HG02938 (cell line): Measurements from ENCODE around the gene GALNT2.

ENCODE experiments used
- ATAC-seq: cut with Tn5 transposase; IDR thresholded peaks from one replicate; pipeline ENCODE4 v1.9.1; 2021; ENCODE audit warnings: mild to moderate bottlenecking, moderate library complexity; ENCODE audit not compliant: unreplicated experiment

GALNT2 gene

GRCh38 chr1:230090194-230090711 lies 23.2 kb downstream of the GALNT2 start:
- no peak for ATAC-seq

GRCh38 chr1:230091473-230092231 lies 24.6 kb downstream of the GALNT2 start:
- no peak for ATAC-seq

- ATAC-seq: no peak
Observed at GRCh38 chr1:230094746-230095145, 27.7 kb downstream of the GALNT2 start.

- no peak for ATAC-seq
Observed at GRCh38 chr1:230095938-230096337, 28.9 kb downstream of the GALNT2 start.

- no peak for ATAC-seq
Observed at GRCh38 chr1:230097370-230097769, 30.3 kb downstream of the GALNT2 start.

GRCh38 chr1:230098723-230099122 lies 31.7 kb downstream of the GALNT2 start:
- ATAC-seq: no peak

GRCh38 chr1:230099465-230099864 lies 32.4 kb downstream of the GALNT2 start:
- no peak for ATAC-seq

GRCh38 chr1:230100932-230101331 lies 33.9 kb downstream of the GALNT2 start:
- no peak for ATAC-seq

GRCh38 chr1:230101556-230101955 lies 34.5 kb downstream of the GALNT2 start:
- ATAC-seq: no peak

GRCh38 chr1:230102046-230102445 lies 35.0 kb downstream of the GALNT2 start:
- ATAC-seq: no peak

- ATAC-seq: no peak
Observed at GRCh38 chr1:230102472-230102871, 35.4 kb downstream of the GALNT2 start.

- ATAC-seq: no peak
Observed at GRCh38 chr1:230103306-230104173, 36.5 kb downstream of the GALNT2 start.

- no peak for ATAC-seq
Observed at GRCh38 chr1:230104395-230105244, 37.6 kb downstream of the GALNT2 start.

GRCh38 chr1:230105245-230105753 lies 38.3 kb downstream of the GALNT2 start:
- no peak for ATAC-seq

GRCh38 chr1:230105754-230106625 lies 39.0 kb downstream of the GALNT2 start:
- ATAC-seq: peak; percentile 34

GRCh38 chr1:230107941-230108340 lies 40.9 kb downstream of the GALNT2 start:
- no peak for ATAC-seq

GRCh38 chr1:230108580-230108979 lies 41.5 kb downstream of the GALNT2 start:
- ATAC-seq: no peak

GRCh38 chr1:230109066-230109465 lies 42.0 kb downstream of the GALNT2 start:
- ATAC-seq: no peak

GRCh38 chr1:230109895-230110667 lies 43.0 kb downstream of the GALNT2 start:
- peak; percentile 81 for ATAC-seq
